Right cardiac atrium (tissue), 5 donors: Measurements from ENCODE around the gene MRPL27. TPM values are rescaled to one million over a fixed set of nuclear protein-coding genes. Genes with fewer than 3 reads are reported as not detected.

Source experiments
- ATAC-seq, 2 donors: fragments of 200-7000 bp; cut with Tn5 transposase; one replicate each; pipeline versions ENCODE4 v1.8.0 to v1.9.1; 2020; ENCODE audit warnings: moderate library complexity in 2 of 2, mild to moderate bottlenecking in 1 of 2
- DNase-seq, 3 donors: peaks; one replicate each; pipeline ENCODE4 v3.0.0-alpha.2; 2020
- H3K27ac ChIP-seq: one replicate; pipeline ENCODE4 v1.5.1; 2013; ENCODE audit warnings: mild to moderate bottlenecking, low read length, control low read depth, moderate library complexity
- H3K27me3 ChIP-seq: one replicate; pipeline ENCODE4 v1.6.1; 2013; ENCODE audit not compliant: control insufficient read depth, insufficient read depth
- H3K4me1 ChIP-seq: one replicate; pipeline ENCODE4 v1.6.1; 2013; ENCODE audit warnings: low read length; ENCODE audit not compliant: control insufficient read depth, insufficient read depth
- H3K4me3 ChIP-seq: one replicate; pipeline ENCODE4 v1.5.1; 2013; ENCODE audit warnings: low read length, control low read depth
- H3K9me3 ChIP-seq: one replicate; pipeline ENCODE4 v1.6.1; 2013; ENCODE audit warnings: low read length; ENCODE audit not compliant: control insufficient read depth
- WGBS: extraction: QIAGEN DNeasy Blood & Tissue Kit; methylation state at CpG from one replicate; pipeline ENCODE4 v1.1.7; 2013; 5-methylcytosine and 5-hydroxymethylcytosine counted together
- intact Hi-C, 4 donors: fragments of 100-400 bp; cut with DNase I; formaldehyde crosslinking; loops; one replicate each; pipeline versions ENCODE4 v1.11.0 to v1.14.0; 2022 to 2023
- polyA plus RNA-seq: library from polyadenylated mRNA; stranded (reverse); fragments of 200-250 nt; gene quantifications from one replicate; pipeline ENCODE4 v1.2.3, GENCODE V29; 2013
- total RNA-seq, 4 donors: library from RNA; stranded (reverse); fragmentation: NEBNext Ultra II Directional; extraction: Animal tissue kit (Norgen Biotek cat#: 25700); gene quantifications; one replicate each; pipeline ENCODE4 v1.2.1, GENCODE V29; 2021
- donor health status: healthy with polysubstance abuse.
- donor health status: DM: no; HTN: yes; CAD: no.
- donor health status: DM: no; HTN: no; CAD: no.
- donor health status: DM: no; HTN: yes; CAD: no; lungs with severe emphysema.
- donor health status: DM: yes; HTN: yes; CAD: no.

The MRPL27 gene
- total and polyA plus RNA-seq, 5 donors = 74.4 to 194 (median 82.3) TPM

GRCh38 chr17:50382931-50383330, 9.9 kb upstream of the MRPL27 start:
- WGBS = 89% methylated on average over 12 of the region's 12 CpGs
- Histone ChIP-seq H3K27me3 (no peaks in the 10 kb centered on the region), H3K27ac (no peak overlapping the region), H3K9me3 (no peaks in the 10 kb centered on the region), H3K4me1 (no peaks in the 10 kb centered on the region), H3K4me3 (no peak overlapping the region)
- intact Hi-C loops = no loop called here
- ATAC-seq = no peak
- DNase-seq = no peak

- no peak for DNase-seq
- Histone ChIP-seq H3K9me3 (no peaks in the 10 kb centered on the region), H3K27me3 (no peaks in the 10 kb centered on the region), H3K4me1 (no peaks in the 10 kb centered on the region), H3K4me3 (no peak overlapping the region), H3K27ac (no peak overlapping the region)
- 38% methylated on average over 3 of the region's 3 CpGs for WGBS
- ATAC-seq = no peak
- intact Hi-C loops = no loop called here
Observed at GRCh38 chr17:50381920-50382319, 8.9 kb upstream of the MRPL27 start.

- no peak for DNase-seq
- 85% methylated on average over 7 of the region's 7 CpGs for WGBS
- ATAC-seq = no peak
Observed at GRCh38 chr17:50381260-50381815, 8.4 kb upstream of the MRPL27 start.

GRCh38 chr17:50380369-50381259, 7.6 kb upstream of the MRPL27 start:
- ATAC-seq (peak in 1 of 2 donors; percentile 40), DNase-seq (no peak)
- no peak overlapping the region for H3K27ac ChIP-seq
- no peaks in the 10 kb centered on the region for H3K27me3 ChIP-seq
- intact Hi-C loops = no loop called here
- no peaks in the 10 kb centered on the region for H3K9me3 ChIP-seq
- no peaks in the 10 kb centered on the region for H3K4me1 ChIP-seq
- no peak overlapping the region for H3K4me3 ChIP-seq
- WGBS = 89% methylated on average over 13 of the region's 13 CpGs

More at GRCh38 chr17:50381260-50381815, 8.4 kb upstream of the MRPL27 start:
- intact Hi-C loops = no loop called here
- Histone ChIP-seq H3K27ac (no peak overlapping the region), H3K4me1 (no peaks in the 10 kb centered on the region), H3K27me3 (no peaks in the 10 kb centered on the region), H3K9me3 (no peaks in the 10 kb centered on the region), H3K4me3 (no peak overlapping the region)

GRCh38 chr17:50379351-50380132, 6.6 kb upstream of the MRPL27 start:
- intact Hi-C loops = no loop called here
- 90% methylated on average over 6 of the region's 6 CpGs for WGBS

GRCh38 chr17:50375858-50376538, 3.0 kb upstream of the MRPL27 start:
- H3K9me3 ChIP-seq = no peaks in the 10 kb centered on the region
- H3K27me3 ChIP-seq = no peaks in the 10 kb centered on the region
- H3K4me1 ChIP-seq = no peaks in the 10 kb centered on the region
- DNase-seq (no peak), ATAC-seq (no peak)
- 78% methylated on average over 5 of the region's 5 CpGs for WGBS
- intact Hi-C loops = no loop called here
- no peak overlapping the region for H3K4me3 ChIP-seq
- no peak overlapping the region for H3K27ac ChIP-seq

More at GRCh38 chr17:50379351-50380132, 6.6 kb upstream of the MRPL27 start:
- no peak for DNase-seq
- no peak for ATAC-seq
- Histone ChIP-seq H3K27me3 (no peaks in the 10 kb centered on the region), H3K9me3 (no peaks in the 10 kb centered on the region), H3K27ac (no peak overlapping the region), H3K4me3 (no peak overlapping the region), H3K4me1 (no peaks in the 10 kb centered on the region)

- DNase-seq (no peak), ATAC-seq (no peak)
- WGBS = 81% methylated on average over 2 of the region's 2 CpGs
- no peaks in the 10 kb centered on the region for H3K27me3 ChIP-seq
- H3K9me3 ChIP-seq = no peaks in the 10 kb centered on the region
- no peaks in the 10 kb centered on the region for H3K4me1 ChIP-seq
- intact Hi-C loops = no loop called here
- no peak overlapping the region for H3K27ac ChIP-seq
- H3K4me3 ChIP-seq = no peak overlapping the region
Observed at GRCh38 chr17:50373705-50374104, 721 bp upstream of the MRPL27 start.

- Histone ChIP-seq H3K9me3 (no peaks in the 10 kb centered on the region), H3K4me3 (peak overlapping the region; percentile 56), H3K27ac (peak overlapping the region; percentile 88), H3K4me1 (no peaks in the 10 kb centered on the region), H3K27me3 (no peaks in the 10 kb centered on the region)
- intact Hi-C loops = no loop called here
- ATAC-seq (peak in 1 of 2 donors; percentile 16), DNase-seq (no peak)
- WGBS = 20% methylated on average over 14 of the region's 14 CpGs
Observed at GRCh38 chr17:50372222-50372757, 694 bp downstream of the MRPL27 start.

- Histone ChIP-seq H3K27ac (no peak overlapping the region), H3K27me3 (no peaks in the 10 kb centered on the region), H3K4me1 (no peaks in the 10 kb centered on the region), H3K4me3 (no peak overlapping the region), H3K9me3 (no peaks in the 10 kb centered on the region)
- 95% methylated on average over 2 of the region's 2 CpGs for WGBS
- intact Hi-C loops = no loop called here
- ATAC-seq (no peak), DNase-seq (no peak)
Observed at GRCh38 chr17:50371526-50371925, 1.5 kb downstream of the MRPL27 start.

GRCh38 chr17:50370052-50370451, 2.9 kb downstream of the MRPL27 start:
- Histone ChIP-seq H3K27ac (no peak overlapping the region), H3K4me1 (no peaks in the 10 kb centered on the region), H3K4me3 (no peak overlapping the region), H3K9me3 (no peaks in the 10 kb centered on the region), H3K27me3 (no peaks in the 10 kb centered on the region)
- ATAC-seq = no peak
- intact Hi-C loops = no loop called here
- DNase-seq = no peak
- 90% methylated on average over 5 of the region's 5 CpGs for WGBS
